Measurements from ENCODE around the gene MARCHF10. TPM values are rescaled to one million over a fixed set of nuclear protein-coding genes. Genes with fewer than 3 reads are reported as not detected.

Gene MARCHF10
- total RNA-seq, 2 experiments from 2014 or later, result not detected

DNA sequence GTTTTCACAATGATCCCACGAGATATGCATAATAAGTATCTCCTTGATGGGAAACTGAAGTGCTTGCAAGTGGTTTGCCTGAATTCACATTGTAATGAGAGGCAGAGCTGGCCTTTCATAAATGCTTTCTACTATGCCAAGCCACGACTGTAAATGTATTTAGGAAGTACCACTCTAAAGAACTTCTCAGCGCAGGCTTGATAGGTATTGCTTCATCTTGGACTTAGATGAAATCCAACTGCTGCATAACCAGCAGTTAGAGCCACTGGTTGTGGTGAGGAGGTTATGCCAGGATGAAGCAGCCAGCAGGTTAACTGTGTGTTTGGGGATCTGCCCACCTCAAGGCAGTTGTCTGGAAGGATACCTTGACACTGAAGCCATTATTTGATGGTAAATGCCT lies 26.8 kb downstream of the MARCHF10 start:
- peaks cover 10% of the 10 kb centered on the region for H3K9me3 Mint-ChIP-seq (ENCODE audit: low read depth)
- H3K36me3 Mint-ChIP-seq (ENCODE audit: low read depth), result no peaks in the 10 kb centered on the region
- intact Hi-C loops (cut with DNase I, micrococcal nuclease), result no loop called here
- H3K27ac Mint-ChIP-seq, result no peak overlapping the region
- CTCF ChIA-PET, result no interaction called here
- POLR2A ChIA-PET, result no interaction called here
- H3K4me3 Mint-ChIP-seq, result no peak overlapping the region
- H3K27me3 Mint-ChIP-seq, result peaks cover 13% of the 10 kb centered on the region
- DNase-seq (no peak), ATAC-seq (no peak)
- H3K4me1 Mint-ChIP-seq, result no peaks in the 10 kb centered on the region

- Mint-ChIP-seq H3K27ac (no peak overlapping the region), H3K9me3 (ENCODE audit: low read depth) (peaks cover 10% of the 10 kb centered on the region), H3K4me3 (no peak overlapping the region), H3K36me3 (ENCODE audit: low read depth) (no peaks in the 10 kb centered on the region), H3K27me3 (peaks cover 13% of the 10 kb centered on the region), H3K4me1 (no peaks in the 10 kb centered on the region)
- POLR2A ChIA-PET, result no interaction called here
- intact Hi-C loops (cut with DNase I, micrococcal nuclease), result no loop called here
- ATAC-seq (no peak), DNase-seq (no peak)
- CTCF ChIA-PET, result no interaction called here
Observed at GRCh38 chr17:62780951-62781350, 27.2 kb downstream of the MARCHF10 start.

DNA sequence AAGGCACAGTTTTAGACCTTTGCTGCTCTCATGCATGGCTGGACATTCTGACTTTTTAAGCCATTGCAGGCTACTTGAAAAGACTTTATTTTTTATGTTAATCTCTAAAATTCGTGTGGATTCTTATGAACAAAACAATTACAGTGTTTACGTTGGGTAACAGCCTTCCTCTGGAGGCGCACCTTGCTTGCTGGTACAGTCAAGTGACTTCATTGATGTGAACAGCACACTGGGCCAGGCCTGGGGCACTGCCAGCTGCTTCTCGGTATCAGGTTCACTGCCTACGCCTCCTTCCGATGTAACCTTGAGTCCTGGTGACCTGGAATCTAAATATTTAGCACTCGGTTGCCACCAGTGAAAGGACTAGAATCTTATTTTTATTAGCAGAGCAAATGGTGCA lies 27.8 kb downstream of the MARCHF10 start:
- H3K27me3 Mint-ChIP-seq, result peaks cover 13% of the 10 kb centered on the region
- POLR2A ChIA-PET, result no interaction called here

DNA sequence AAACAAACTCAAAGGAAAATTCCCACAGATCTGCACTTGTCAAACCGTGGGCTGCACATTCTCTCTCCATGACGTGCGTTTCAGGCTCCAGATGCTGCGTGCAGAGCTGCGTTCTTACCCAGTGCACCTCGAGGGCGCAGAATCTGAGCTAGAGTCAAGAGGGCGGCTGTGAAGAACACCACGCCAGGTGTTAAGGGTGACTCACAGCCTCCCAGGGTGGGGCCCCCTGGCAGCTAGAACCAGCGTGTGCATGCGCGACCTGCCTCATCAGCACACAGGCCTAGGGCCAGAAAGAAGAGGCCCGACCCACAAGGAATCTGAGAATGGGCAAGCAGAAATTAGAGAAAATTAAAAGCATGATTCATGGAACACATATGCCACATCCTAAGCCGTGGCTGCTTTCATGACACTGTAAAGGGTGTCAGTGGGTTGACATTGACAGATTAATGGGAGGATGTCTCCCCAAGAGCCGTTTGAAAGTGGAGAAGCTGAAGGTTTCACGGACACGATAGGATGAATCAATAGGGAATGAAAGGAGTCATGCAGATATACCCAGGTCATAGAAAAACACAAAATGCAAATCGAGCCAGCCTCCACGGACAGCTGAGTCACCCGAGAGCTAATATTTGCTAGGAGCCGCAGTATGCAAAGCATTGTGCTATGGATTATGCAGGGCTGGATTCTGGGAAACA lies 29.0 kb downstream of the MARCHF10 start:
- DNase-seq, result no peak
- ATAC-seq, result no peak
- ChIA-PET POLR2A (no interaction called here), CTCF (interaction anchor here (0.7 kb wide), 1 partner anchor 68 kb away, joined by 4 read pairs; no protein-coding TSS in a partner anchor)
- H3K9me3 Mint-ChIP-seq (ENCODE audit: low read depth), result peaks cover 3% of the 10 kb centered on the region
- intact Hi-C loops (cut with DNase I, micrococcal nuclease), result no loop called here
- no peaks in the 10 kb centered on the region for H3K36me3 Mint-ChIP-seq (ENCODE audit: low read depth)
- H3K27ac Mint-ChIP-seq, result no peak overlapping the region
- no peaks in the 10 kb centered on the region for H3K4me1 Mint-ChIP-seq
- peaks cover 12% of the 10 kb centered on the region for H3K27me3 Mint-ChIP-seq
- H3K4me3 Mint-ChIP-seq, result no peak overlapping the region

More for the DNA sequence above, 27.8 kb downstream of the MARCHF10 start:
- DNase-seq (no peak), ATAC-seq (no peak)
- Mint-ChIP-seq H3K4me1 (no peaks in the 10 kb centered on the region), H3K9me3 (ENCODE audit: low read depth) (peaks cover 10% of the 10 kb centered on the region), H3K4me3 (no peak overlapping the region), H3K27ac (no peak overlapping the region), H3K36me3 (ENCODE audit: low read depth) (no peaks in the 10 kb centered on the region)
- intact Hi-C loops (cut with DNase I, micrococcal nuclease), result no loop called here
- CTCF ChIA-PET, result no interaction called here

- Mint-ChIP-seq H3K4me1 (no peaks in the 10 kb centered on the region), H3K4me3 (no peak overlapping the region), H3K9me3 (ENCODE audit: low read depth) (peaks cover 5% of the 10 kb centered on the region), H3K36me3 (ENCODE audit: low read depth) (no peaks in the 10 kb centered on the region), H3K27ac (no peak overlapping the region), H3K27me3 (peaks cover 20% of the 10 kb centered on the region)
- intact Hi-C loops (cut with DNase I, micrococcal nuclease), result no loop called here
- POLR2A ChIA-PET, result no interaction called here
- CTCF ChIA-PET, result no interaction called here
- ATAC-seq (no peak), DNase-seq (no peak)
Observed at GRCh38 chr17:62775876-62776275, 32.2 kb downstream of the MARCHF10 start.

- peaks cover 23% of the 10 kb centered on the region for H3K27me3 Mint-ChIP-seq
- DNase-seq (no peak), ATAC-seq (no peak)
- peaks cover 5% of the 10 kb centered on the region for H3K9me3 Mint-ChIP-seq (ENCODE audit: low read depth)
- ChIA-PET POLR2A (no interaction called here), CTCF (no interaction called here)
- no peak overlapping the region for H3K4me3 Mint-ChIP-seq
- no peaks in the 10 kb centered on the region for H3K4me1 Mint-ChIP-seq
- intact Hi-C loops (cut with DNase I, micrococcal nuclease), result no loop called here
- H3K36me3 Mint-ChIP-seq (ENCODE audit: low read depth), result no peaks in the 10 kb centered on the region
- H3K27ac Mint-ChIP-seq, result no peak overlapping the region
Observed at GRCh38 chr17:62774338-62774737, 33.8 kb downstream of the MARCHF10 start.

DNA sequence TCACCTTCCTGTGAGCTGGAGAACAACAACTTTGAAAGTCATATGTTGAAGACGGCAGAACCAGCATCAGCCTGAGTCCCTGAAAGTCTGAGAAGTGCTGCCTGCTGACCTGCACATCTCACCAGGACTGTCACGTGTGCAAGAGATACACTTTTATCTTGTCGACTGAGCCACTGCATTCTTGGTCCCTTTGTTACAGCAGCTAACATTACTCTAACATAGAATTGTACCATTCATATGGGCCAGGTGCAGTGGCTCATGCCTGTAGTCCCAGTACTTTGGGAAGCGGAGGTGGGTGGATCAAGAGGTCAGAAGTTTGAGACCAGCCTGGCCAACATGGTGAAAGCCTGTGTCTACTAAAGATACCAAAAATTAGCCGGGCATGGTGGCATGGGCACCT lies 40.1 kb downstream of the MARCHF10 start:
- ChIA-PET CTCF (no interaction called here), POLR2A (no interaction called here)
- Mint-ChIP-seq H3K27ac (no peak overlapping the region), H3K27me3 (peaks cover 13% of the 10 kb centered on the region), H3K36me3 (ENCODE audit: low read depth) (no peaks in the 10 kb centered on the region), H3K4me1 (no peaks in the 10 kb centered on the region), H3K9me3 (ENCODE audit: low read depth) (peaks cover 5% of the 10 kb centered on the region), H3K4me3 (no peak overlapping the region)
- ATAC-seq (no peak), DNase-seq (no peak)
- intact Hi-C loops (cut with DNase I, micrococcal nuclease), result no loop called here

DNA sequence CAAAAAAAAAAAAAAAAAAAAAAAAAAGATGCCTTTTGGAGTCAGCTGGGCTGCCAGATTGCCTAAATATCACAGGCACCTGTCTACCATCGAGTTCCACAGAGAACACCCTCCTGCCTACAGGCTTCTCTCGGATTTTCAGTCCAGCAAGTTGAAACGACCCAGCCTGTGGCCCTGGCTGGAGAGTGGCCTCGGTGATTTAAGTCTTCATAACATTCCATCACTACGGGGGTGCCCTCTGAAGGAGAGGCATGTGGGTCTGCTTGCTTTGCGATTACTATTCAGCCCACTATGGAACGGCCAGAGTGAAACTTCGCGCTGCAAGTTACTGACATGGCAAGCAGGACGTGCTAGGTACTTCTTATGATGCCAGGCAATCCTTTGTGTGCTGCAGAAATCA lies 42.8 kb downstream of the MARCHF10 start:
- POLR2A ChIA-PET, result no interaction called here
- H3K4me1 Mint-ChIP-seq, result no peaks in the 10 kb centered on the region
- ATAC-seq, result no peak
- H3K27me3 Mint-ChIP-seq, result peaks cover 16% of the 10 kb centered on the region
- H3K9me3 Mint-ChIP-seq (ENCODE audit: low read depth), result no peaks in the 10 kb centered on the region
- H3K36me3 Mint-ChIP-seq (ENCODE audit: low read depth), result no peaks in the 10 kb centered on the region
- intact Hi-C loops (cut with DNase I, micrococcal nuclease), result no loop called here
- DNase-seq, result no peak
- H3K27ac Mint-ChIP-seq, result no peak overlapping the region
- CTCF ChIA-PET, result no interaction called here
- H3K4me3 Mint-ChIP-seq, result no peak overlapping the region

- POLR2A ChIA-PET, result no interaction called here
- no peak overlapping the region for H3K27ac Mint-ChIP-seq
- no peak for ATAC-seq
- intact Hi-C loops (cut with DNase I, micrococcal nuclease), result no loop called here
- H3K9me3 Mint-ChIP-seq (ENCODE audit: low read depth), result no peaks in the 10 kb centered on the region
- H3K4me3 Mint-ChIP-seq, result no peak overlapping the region
- CTCF ChIA-PET, result no interaction called here
- no peak for DNase-seq
- H3K4me1 Mint-ChIP-seq, result no peaks in the 10 kb centered on the region
- H3K36me3 Mint-ChIP-seq (ENCODE audit: low read depth), result no peaks in the 10 kb centered on the region
- H3K27me3 Mint-ChIP-seq, result peaks cover 20% of the 10 kb centered on the region
Observed at GRCh38 chr17:62763891-62764600, 44.1 kb downstream of the MARCHF10 start.

DNA sequence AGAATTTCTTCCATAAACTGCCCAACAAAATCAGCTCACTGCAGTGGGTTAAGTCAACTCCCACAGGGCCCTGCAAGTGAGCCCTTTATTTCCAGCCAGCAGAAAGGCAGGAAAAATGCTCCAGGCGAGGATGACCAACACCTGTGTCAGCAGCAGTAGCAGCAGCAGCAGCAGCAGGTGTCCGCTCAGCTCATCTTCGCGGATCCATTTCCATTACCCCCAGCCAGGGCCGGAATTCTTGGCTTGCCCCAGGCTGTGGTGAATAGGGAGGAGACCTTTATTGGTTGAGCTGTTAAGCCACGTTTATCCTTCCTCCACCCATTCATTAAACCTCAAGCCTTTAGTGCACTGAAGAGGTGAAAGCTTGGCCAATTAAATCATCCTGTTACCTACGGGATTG lies 46.2 kb downstream of the MARCHF10 start:
- intact Hi-C loops (cut with DNase I, micrococcal nuclease), result no loop called here
- Mint-ChIP-seq H3K4me3 (no peak overlapping the region), H3K36me3 (ENCODE audit: low read depth) (no peaks in the 10 kb centered on the region), H3K27me3 (peaks cover 27% of the 10 kb centered on the region), H3K9me3 (ENCODE audit: low read depth) (no peaks in the 10 kb centered on the region), H3K4me1 (no peaks in the 10 kb centered on the region), H3K27ac (no peak overlapping the region)
- no peak for ATAC-seq
- DNase-seq, result no peak
- ChIA-PET CTCF (no interaction called here), POLR2A (no interaction called here)

DNA sequence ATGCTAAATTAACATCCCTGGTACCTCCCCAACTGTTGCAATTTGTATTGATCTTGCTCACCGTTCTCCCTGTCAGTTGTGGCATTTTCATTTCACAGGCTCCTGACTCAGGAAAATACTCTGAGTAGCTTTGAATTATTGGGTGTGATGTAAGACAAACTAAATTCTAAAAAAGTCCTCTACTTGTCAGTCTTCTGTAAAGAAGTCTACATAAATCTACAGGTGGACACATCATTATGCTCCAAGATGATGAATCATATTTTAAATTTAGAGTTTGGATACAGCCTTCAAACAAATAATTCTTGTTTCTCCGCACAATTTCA lies 47.2 kb downstream of the MARCHF10 start:
- H3K9me3 Mint-ChIP-seq (ENCODE audit: low read depth), result no peaks in the 10 kb centered on the region
- H3K27ac Mint-ChIP-seq, result no peak overlapping the region
- peaks cover 27% of the 10 kb centered on the region for H3K27me3 Mint-ChIP-seq
- POLR2A ChIA-PET, result no interaction called here
- ATAC-seq, result no peak
- no peak overlapping the region for H3K4me3 Mint-ChIP-seq
- no peak for DNase-seq
- CTCF ChIA-PET, result no interaction called here
- intact Hi-C loops (cut with DNase I, micrococcal nuclease), result no loop called here
- no peaks in the 10 kb centered on the region for H3K4me1 Mint-ChIP-seq
- no peaks in the 10 kb centered on the region for H3K36me3 Mint-ChIP-seq (ENCODE audit: low read depth)

DNA sequence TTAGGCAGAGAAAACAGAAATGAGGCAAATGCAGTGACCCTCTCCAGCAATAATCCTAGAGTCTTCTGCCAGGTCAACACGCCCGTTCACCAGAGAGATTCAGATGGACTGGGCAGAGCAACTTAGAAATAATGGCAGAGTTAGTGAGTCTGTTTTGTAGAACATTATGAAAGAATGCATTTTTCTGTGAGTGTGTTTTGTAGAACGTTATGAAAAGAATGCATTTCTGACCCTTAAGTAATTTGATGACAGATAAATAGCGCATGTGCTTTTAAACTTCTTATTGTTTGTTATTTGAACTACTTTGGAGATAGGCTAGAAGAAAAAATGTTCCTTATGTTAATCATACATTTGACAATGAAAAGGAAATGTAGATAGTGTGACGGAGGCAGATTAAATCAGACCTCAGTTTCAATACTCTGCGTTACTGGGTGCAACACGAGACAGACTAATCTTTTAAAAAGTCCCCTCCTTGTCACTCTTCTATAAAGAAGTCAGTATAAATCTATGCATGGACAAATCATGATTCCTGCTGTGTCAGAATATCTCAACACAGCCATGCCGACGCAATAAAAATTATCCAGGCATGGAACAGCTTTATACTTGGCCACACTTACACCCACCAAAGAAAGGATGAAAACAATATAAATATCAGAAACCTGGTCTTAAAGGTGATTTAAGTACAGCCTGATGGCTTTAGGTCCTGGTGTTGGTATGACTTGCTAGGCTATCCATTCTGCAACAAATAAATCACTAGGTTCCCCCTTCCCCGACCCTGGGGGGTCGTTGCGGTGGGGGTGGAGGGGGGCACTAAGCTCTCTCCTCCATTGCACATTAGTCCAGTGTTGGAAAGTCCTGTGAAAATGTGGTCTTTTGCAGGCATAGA lies 47.8 kb downstream of the MARCHF10 start:
- ATAC-seq, result no peak
- intact Hi-C loops (cut with DNase I, micrococcal nuclease), result no loop called here
- Mint-ChIP-seq H3K9me3 (ENCODE audit: low read depth) (no peaks in the 10 kb centered on the region), H3K4me1 (no peaks in the 10 kb centered on the region), H3K4me3 (no peak overlapping the region), H3K27me3 (peaks cover 25% of the 10 kb centered on the region), H3K36me3 (ENCODE audit: low read depth) (no peaks in the 10 kb centered on the region), H3K27ac (no peak overlapping the region)
- no peak for DNase-seq
- CTCF ChIA-PET, result no interaction called here
- POLR2A ChIA-PET, result no interaction called here

Data from activated CD4-positive, alpha-beta T cell treated with anti-CD3 and anti-CD28 coated beads for 36 hours (primary cell).